ENCODE results near the gene CYB5A. TPM values are rescaled to one million over a fixed set of nuclear protein-coding genes. Genes with fewer than 3 reads are reported as not detected.

CYB5A gene
- total RNA-seq, 6 experiments from 2014 or later = 817 to 1,434 (median 907) TPM

- TF ChIP-seq POLR2A (IDR thresholded peaks at IDR 0.05) = no peak
- no peak for TF ChIP-seq CTCF (IDR thresholded peaks at IDR 0.05)
- Histone ChIP-seq H3K9me3 (no peaks in the 10 kb centered on the region), H3K36me3 (peaks cover 0 to 4% (median 2%) of the 10 kb centered on the region in 4 donors), H3K27me3 (no peaks in the 10 kb centered on the region), H3K27ac (peak overlapping the region in 2 of 3 donors; percentile 46 to 89), H3K4me3 (no peak overlapping the region), H3K4me1 (peaks cover 0 to 70% (median 28%) of the 10 kb centered on the region in 4 donors)
- intact Hi-C loops (cut with DNase I) = no loop called here
- ATAC-seq = no peak
- 85% methylated on average over 6 of the region's 6 CpGs for WGBS (ENCODE audit: insufficient coverage, low coverage, low lambda C conversion rate, missing lambda C conversion rate)
- no peak for DNase-seq
These were observed 43.6 kb downstream of the CYB5A start for GRCh38 chr18:74248189-74248588.

GRCh38 chr18:74244554-74244953 is 47.2 kb downstream of the CYB5A start:
- ATAC-seq (no peak), DNase-seq (no peak)
- Histone ChIP-seq H3K27ac (peak overlapping the region in 1 of 3 donors; percentile 29), H3K27me3 (no peaks in the 10 kb centered on the region), H3K4me3 (no peak overlapping the region), H3K4me1 (peaks cover 0 to 63% (median 27%) of the 10 kb centered on the region in 4 donors), H3K9me3 (no peaks in the 10 kb centered on the region), H3K36me3 (no peaks in the 10 kb centered on the region)
- TF ChIP-seq POLR2A (IDR thresholded peaks at IDR 0.05) (no peak), CTCF (IDR thresholded peaks at IDR 0.05) (no peak)
- 75% methylated on average over 2 of the region's 2 CpGs for whole genome bisulfite sequencing (ENCODE audit: insufficient coverage, low coverage, low lambda C conversion rate, missing lambda C conversion rate)
- intact Hi-C loops (cut with DNase I) = no loop called here

DNA sequence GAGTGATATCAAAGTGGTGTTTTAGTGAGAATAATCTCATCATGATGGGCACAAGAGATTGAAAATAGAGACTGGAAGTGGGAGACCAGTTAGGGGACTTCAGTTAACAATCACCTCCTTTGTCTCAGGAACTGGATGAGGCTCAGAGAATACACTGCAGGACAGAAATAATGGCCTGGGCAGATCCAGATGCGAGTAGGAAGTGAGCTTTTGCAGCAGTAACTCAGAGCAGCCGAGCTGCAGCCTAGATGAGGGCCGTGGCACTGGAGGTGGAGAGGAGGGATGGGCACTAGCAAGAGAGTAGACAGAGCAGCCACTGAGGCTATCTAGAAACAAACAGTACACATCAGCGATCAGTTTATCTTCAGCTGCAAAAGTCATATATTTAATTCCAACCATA is 48.6 kb downstream of the CYB5A start:
- ATAC-seq (peak; percentile 3 to 5 (median 4)), DNase-seq (no peak)
- no peaks in the 10 kb centered on the region for H3K36me3 ChIP-seq
- peak overlapping the region; percentile 33 to 89 (median 76) for H3K27ac ChIP-seq
- peaks cover 0 to 59% (median 26%) of the 10 kb centered on the region in 4 donors for H3K4me1 ChIP-seq
- no peaks in the 10 kb centered on the region for H3K27me3 ChIP-seq
- intact Hi-C loops (cut with DNase I) = no loop called here
- WGBS (ENCODE audit: insufficient coverage, low coverage, low lambda C conversion rate, missing lambda C conversion rate) = 57% methylated on average over 4 of the region's 4 CpGs
- no peak overlapping the region for H3K4me3 ChIP-seq
- no peak for TF ChIP-seq CTCF (IDR thresholded peaks at IDR 0.05)
- no peak for TF ChIP-seq POLR2A (IDR thresholded peaks at IDR 0.05)
- H3K9me3 ChIP-seq = no peaks in the 10 kb centered on the region

- H3K27me3 ChIP-seq = no peaks in the 10 kb centered on the region
- intact Hi-C loops (cut with DNase I) = no loop called here
- WGBS (ENCODE audit: insufficient coverage, low coverage, low lambda C conversion rate, missing lambda C conversion rate) = 33% methylated on average over 11 of the region's 17 CpGs
- peak; percentile 73 to 92 (median 85) for DNase-seq
- no peak overlapping the region for H3K4me3 ChIP-seq
- H3K27ac ChIP-seq = peak overlapping the region; percentile 33 to 89 (median 76)
- peaks cover 0 to 53% (median 24%) of the 10 kb centered on the region in 4 donors for H3K4me1 ChIP-seq
- no peaks in the 10 kb centered on the region for H3K36me3 ChIP-seq
- no peak for TF ChIP-seq POLR2A (IDR thresholded peaks at IDR 0.05)
- peak in 3 of 4 donors; percentile 16 to 40 (median 22) for TF ChIP-seq CTCF (IDR thresholded peaks at IDR 0.05)
- no peaks in the 10 kb centered on the region for H3K9me3 ChIP-seq
- peak; percentile 68 to 81 (median 76) for ATAC-seq
These were observed 49.2 kb downstream of the CYB5A start for GRCh38 chr18:74242438-74243096.
